ENCODE data around the gene ILF2. TPM values are rescaled to one million over a fixed set of nuclear protein-coding genes. Genes with fewer than 3 reads are reported as not detected.
"Not testable (repeated sequence)": the region's sequence is repeated elsewhere in the genome, so short reads cannot be mapped to it uniquely, and the experiment has no call there.

ILF2 gene
- polyA plus RNA-seq (2012; ENCODE audit: insufficient read depth, insufficient read length, low read depth), result 390 TPM

- H3K4me3 ChIP-seq (ENCODE audit: low read depth, low read length), result peak within 1 kb of the TSS; percentile 98
Measured at GRCh38 chr1:153670859-153671627, at the start of gene ILF2. Gene ILF2, minus strand, starts transcription at chr1:153670993. Its CDS starts 71 bp downstream, at chr1:153670922.

GRCh38 chr1:153717330-153717729 lies 46.5 kb upstream of the ILF2 start:
- H3K27me3 ChIP-seq, result no peaks in the 10 kb centered on the region
- H3K36me3 ChIP-seq, result no peaks in the 10 kb centered on the region
- no peak for TF ChIP-seq CTCF (IDR thresholded peaks at IDR 0.05; ENCODE audit: low read depth, low read length)
- H3K4me3 ChIP-seq (ENCODE audit: low read depth, low read length), result no peak overlapping the region
- H3K4me1 ChIP-seq, result no peaks in the 10 kb centered on the region
- DNase-seq, result no peak
- no peaks in the 10 kb centered on the region for H3K9me3 ChIP-seq

More at GRCh38 chr1:153670859-153671627, at the start of gene ILF2:
- no peaks in the 10 kb centered on the region for H3K9me3 ChIP-seq
- H3K4me1 ChIP-seq, result no peaks in the 10 kb centered on the region
- DNase-seq, result peak; percentile 97
- peak; percentile 27; the same call in 1 of the 2 replicates for TF ChIP-seq CTCF (IDR thresholded peaks at IDR 0.05; ENCODE audit: low read depth, low read length)
- peaks cover 42% of the 10 kb centered on the region for H3K36me3 ChIP-seq
- no peaks in the 10 kb centered on the region for H3K27me3 ChIP-seq

- not testable (repeated sequence) for H3K27me3 ChIP-seq; H3K4me1 ChIP-seq; H3K9me3 ChIP-seq; DNase-seq; H3K4me3 ChIP-seq (ENCODE audit: low read depth, low read length); H3K36me3 ChIP-seq
Measured at GRCh38 chr1:153716211-153716610, 45.4 kb upstream of the ILF2 start.

- TF ChIP-seq CTCF (IDR thresholded peaks at IDR 0.05; ENCODE audit: low read depth, low read length), result no peak
- no peaks in the 10 kb centered on the region for H3K9me3 ChIP-seq
- H3K4me1 ChIP-seq, result no peaks in the 10 kb centered on the region
- DNase-seq, result no peak
- peak overlapping the region; percentile 42 for H3K4me3 ChIP-seq (ENCODE audit: low read depth, low read length)
- H3K27me3 ChIP-seq, result no peaks in the 10 kb centered on the region
- H3K36me3 ChIP-seq, result no peaks in the 10 kb centered on the region
Measured at GRCh38 chr1:153711026-153711425, 40.2 kb upstream of the ILF2 start.

- TF ChIP-seq CTCF (IDR thresholded peaks at IDR 0.05; ENCODE audit: low read depth, low read length), result no peak
- H3K4me1 ChIP-seq, result no peaks in the 10 kb centered on the region
- DNase-seq, result no peak
- no peaks in the 10 kb centered on the region for H3K36me3 ChIP-seq
- H3K4me3 ChIP-seq (ENCODE audit: low read depth, low read length), result no peak overlapping the region
- no peaks in the 10 kb centered on the region for H3K9me3 ChIP-seq
- no peaks in the 10 kb centered on the region for H3K27me3 ChIP-seq
Measured at GRCh38 chr1:153705484-153705883, 34.7 kb upstream of the ILF2 start.

GRCh38 chr1:153699768-153700167 lies 29.0 kb upstream of the ILF2 start:
- TF ChIP-seq CTCF (IDR thresholded peaks at IDR 0.05; ENCODE audit: low read depth, low read length), result no peak
- Histone ChIP-seq H3K4me3 (ENCODE audit: low read depth, low read length) (no peak overlapping the region), H3K9me3 (no peaks in the 10 kb centered on the region), H3K27me3 (no peaks in the 10 kb centered on the region), H3K36me3 (no peaks in the 10 kb centered on the region), H3K4me1 (peaks cover 29% of the 10 kb centered on the region)
- DNase-seq, result no peak

Measured in BE2C (cell line).